SK-N-SH (cell line): Measurements from ENCODE around the gene MICAL1. TPM values are rescaled to one million over a fixed set of nuclear protein-coding genes. Genes with fewer than 3 reads are reported as not detected.

Experiments used
- CTCF ChIA-PET: fragments of 300-600, 350-600 bp; formaldehyde crosslinking; extraction: SDS; loops from one replicate; lab custom pipeline; 2021; lab: Yijun Ruan, JAX
- POLR2A ChIA-PET: fragments of 350-600 bp; sonication (Branson Sonifier 250); formaldehyde crosslinking; extraction: SDS; loops from one replicate; lab custom pipeline; 2020; ENCODE audit warnings: antibody characterized with exemption, inconsistent platforms; lab: Yijun Ruan, JAX
- DNase-seq: peaks from one replicate; pipeline ENCODE4 v3.0.0; 2012
- H2AFZ ChIP-seq: fragments of 200-600 bp; sonication (generic); 2 replicates; pipeline ENCODE4 v1.8.1; 2016; ENCODE audit warnings: antibody characterized with exemption, mild to moderate bottlenecking, low read depth
- H3F3A ChIP-seq: fragments of 200-600 bp; sonication (generic); replicated peaks from 2 replicates; pipeline ENCODE3; 2016; ENCODE audit warnings: antibody characterized with exemption, mild to moderate bottlenecking; ENCODE audit not compliant: insufficient read depth
- H3K27ac ChIP-seq, 2 experiments: fragments of 200-500 bp in 1 of 2; fragments of 200-600 bp in 1 of 2; sonication (Bioruptor generic) in 1 of 2; sonication (generic), shearing (Covaris generic) in 1 of 2; 2 replicates each; pipeline versions ENCODE4 v1.5.1 to v1.6.1; 2014 to 2016; ENCODE audit warnings: low read depth in 2 of 2, inconsistent platforms in 1 of 2, low read length in 1 of 2, mild to moderate bottlenecking in 1 of 2, mixed read lengths in 1 of 2
- H3K27me3 ChIP-seq: fragments of 200-600 bp; sonication (generic), shearing (Covaris generic); 2 replicates; pipeline ENCODE4 v1.6.1; 2016; ENCODE audit warnings: mixed run types; ENCODE audit not compliant: insufficient read depth
- H3K36me3 ChIP-seq, 2 experiments: fragments of 200-500 bp in 1 of 2; fragments of 200-600 bp in 1 of 2; sonication (Bioruptor generic) in 1 of 2; sonication (generic) in 1 of 2; replicated peaks in 1 of 2; 2 replicates each; pipeline versions ENCODE3 to v1.5.1; 2014 to 2016; ENCODE audit warnings: low read length in 1 of 2, mild to moderate bottlenecking in 1 of 2; ENCODE audit not compliant: insufficient read depth in 2 of 2, control insufficient read depth in 1 of 2
- H3K4me1 ChIP-seq, 2 experiments: fragments of 200-500 bp in 1 of 2; fragments of 200-600 bp in 1 of 2; sonication (Bioruptor generic) in 1 of 2; sonication (generic), shearing (Covaris generic) in 1 of 2; 2 replicates each; pipeline versions ENCODE4 v1.5.1 to v1.6.1; 2014 to 2016; ENCODE audit warnings: low read depth in 1 of 2, low read length in 1 of 2, mixed run types in 1 of 2; ENCODE audit not compliant: insufficient read depth in 2 of 2, control insufficient read depth in 1 of 2
- H3K4me2 ChIP-seq: fragments of 200-600 bp; sonication (generic), shearing (Covaris generic); 2 replicates; pipeline ENCODE4 v1.6.1; 2017; ENCODE audit warnings: mixed run types
- H3K4me3 ChIP-seq, 2 experiments: fragments of 200-500 bp in 1 of 2; fragments of 200-600 bp in 1 of 2; sonication (Bioruptor generic) in 1 of 2; sonication (generic), shearing (Covaris generic) in 1 of 2; 2 replicates each; pipeline versions ENCODE4 v1.5.1 to v1.8.1; 2014 to 2016; ENCODE audit warnings: low read depth in 2 of 2, inconsistent platforms in 1 of 2, low read length in 1 of 2, mild to moderate bottlenecking in 1 of 2, mixed read lengths in 1 of 2, moderate library complexity in 1 of 2
- H3K79me2 ChIP-seq: fragments of 200-600 bp; sonication (generic); 2 replicates; pipeline ENCODE4 v1.8.1; 2017; ENCODE audit warnings: mild to moderate bottlenecking; ENCODE audit not compliant: insufficient read depth
- H3K9ac ChIP-seq: fragments of 200-600 bp; sonication (generic); 2 replicates; pipeline ENCODE4 v1.6.1; 2017; ENCODE audit warnings: mixed run types
- H3K9me2 ChIP-seq: fragments of 200-600 bp; sonication (generic); 2 replicates; pipeline ENCODE4 v1.6.1; 2017; ENCODE audit warnings: mixed run types
- H3K9me3 ChIP-seq: fragments of 200-600 bp; sonication (generic); 2 replicates; pipeline ENCODE4 v1.6.1; 2017; ENCODE audit warnings: mixed run types, mild to moderate bottlenecking, moderate library complexity
- H4K20me1 ChIP-seq: fragments of 200-600 bp; sonication (generic); 2 replicates; pipeline ENCODE4 v1.6.1; 2017; ENCODE audit warnings: mild to moderate bottlenecking, mixed run types; ENCODE audit not compliant: insufficient read depth
- ELF1 ChIP-seq: IDR thresholded peaks from 2 replicates; pipeline ENCODE4 v1.4.0; 2012
- EP300 ChIP-seq, 2 experiments: IDR thresholded peaks; 2 replicates each; pipeline versions ENCODE4 v1.4.0 to v1.6.1; 2012; ENCODE audit warnings: borderline replicate concordance in 1 of 2, low read depth in 1 of 2, low read length in 1 of 2
- FOXM1 ChIP-seq: IDR thresholded peaks from 2 replicates; pipeline ENCODE4 v1.4.0; 2012; ENCODE audit warnings: low read depth, mild to moderate bottlenecking
- RAD21 ChIP-seq: IDR thresholded peaks from 2 replicates; pipeline ENCODE4 v1.6.1; 2012; ENCODE audit warnings: mild to moderate bottlenecking, low read length
- TEAD4 ChIP-seq: IDR thresholded peaks from 2 replicates; pipeline ENCODE4 v1.4.0; 2012; ENCODE audit warnings: mild to moderate bottlenecking, borderline replicate concordance; ENCODE audit not compliant: insufficient read depth
- WGBS: methylation state at CpG from one replicate; pipeline ENCODE4 v1.1.6; 2017; ENCODE audit warnings: low lambda C conversion rate; 5-methylcytosine and 5-hydroxymethylcytosine counted together
- polyA plus RNA-seq, 3 experiments: library from polyadenylated mRNA; depleted of rRNA; stranded (reverse); fragments of >200 nt; gene quantifications; 2 replicates each; pipeline ENCODE4 v1.2.3, GENCODE V29; 2012
- TF ChIP-seq, protein P1 (sequence below): fragments of 150-350 bp; IDR thresholded peaks from 2 replicates; pipeline ENCODE4 v1.6.1; 2016; ENCODE audit warnings: mild to moderate bottlenecking, low read depth, low read length

Gene MICAL1
- polyA plus RNA-seq, 1 of the 3 experiments (the other 2 are of a cell fraction), result 45.6 TPM

DNA sequence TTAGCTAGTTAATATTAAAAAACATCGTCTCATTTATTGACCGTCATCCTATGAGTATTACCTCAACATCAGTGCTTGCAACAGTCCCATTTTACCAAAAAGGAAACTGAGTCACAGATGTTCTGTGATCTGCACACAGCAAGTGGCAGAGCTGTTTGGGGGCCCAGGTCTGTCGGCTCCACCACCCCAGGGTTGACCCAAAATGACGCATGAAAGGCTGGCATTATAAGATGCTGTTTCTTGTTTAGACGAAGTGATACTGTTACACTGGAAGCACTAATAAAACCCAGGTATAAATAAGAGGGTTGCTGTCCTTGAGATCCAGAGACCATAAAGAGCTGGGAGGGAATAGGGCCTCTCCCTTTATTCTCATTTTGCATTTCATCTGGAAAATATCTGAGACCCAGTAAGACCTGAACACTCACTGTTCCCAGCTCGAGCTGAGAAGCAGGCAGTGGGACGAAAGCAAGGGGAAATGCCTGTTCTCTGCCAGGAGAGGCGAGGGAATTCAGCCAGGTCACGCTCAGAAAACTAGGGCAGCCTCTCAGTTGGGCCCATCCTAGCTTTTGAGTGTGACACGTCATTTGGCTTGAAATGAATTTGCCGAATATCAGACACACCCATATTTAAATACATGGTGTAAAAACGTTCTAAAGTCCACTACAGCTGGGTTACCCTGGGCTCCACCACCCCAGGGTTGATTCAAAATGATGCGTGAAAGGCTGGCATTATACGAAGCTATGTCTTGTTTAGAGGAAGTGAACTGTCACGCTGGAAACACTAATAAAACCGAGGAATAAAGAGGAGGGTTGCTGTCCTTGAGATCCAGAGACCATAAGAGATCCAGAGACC, 1.4 kb upstream of the MICAL1 start (continued):
- TF ChIP-seq FOXM1, result no peak
- TF ChIP-seq, protein P1, sequence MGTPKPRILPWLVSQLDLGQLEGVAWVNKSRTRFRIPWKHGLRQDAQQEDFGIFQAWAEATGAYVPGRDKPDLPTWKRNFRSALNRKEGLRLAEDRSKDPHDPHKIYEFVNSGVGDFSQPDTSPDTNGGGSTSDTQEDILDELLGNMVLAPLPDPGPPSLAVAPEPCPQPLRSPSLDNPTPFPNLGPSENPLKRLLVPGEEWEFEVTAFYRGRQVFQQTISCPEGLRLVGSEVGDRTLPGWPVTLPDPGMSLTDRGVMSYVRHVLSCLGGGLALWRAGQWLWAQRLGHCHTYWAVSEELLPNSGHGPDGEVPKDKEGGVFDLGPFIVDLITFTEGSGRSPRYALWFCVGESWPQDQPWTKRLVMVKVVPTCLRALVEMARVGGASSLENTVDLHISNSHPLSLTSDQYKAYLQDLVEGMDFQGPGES, result no peak

- H2AFZ ChIP-seq, result peak overlapping the region; percentile 75
- TF ChIP-seq, protein P1, result no peak
- no peak for TF ChIP-seq ELF1
- no peak for TF ChIP-seq EP300 (IDR thresholded peaks at IDR 0.05; ENCODE audit: borderline replicate concordance in 1 of 2, low read depth in 1 of 2, low read length in 1 of 2)
- no peak for TF ChIP-seq TEAD4
- TF ChIP-seq FOXM1, result no peak
- TF ChIP-seq RAD21, result no peak
- TF ChIP-seq, all 33 proteins: peak for 0
- WGBS, result 37% methylated on average over 8 of the region's 38 CpGs
These were observed 575 bp upstream of the MICAL1 start for GRCh38 chr6:109456111-109456583.

More at GRCh38 chr6:109456111-109456583, 575 bp upstream of the MICAL1 start:
- CTCF ChIA-PET, result interaction anchor here (0.9 to 5.9 kb wide), 6 partner anchors 13 to 268 kb away, joined by 3 to 47 read pairs (median 6); partner anchors contain the start of genes CD164, PPIL6, SMPD2 and ZBTB24
- Histone ChIP-seq H4K20me1 (no peaks in the 10 kb centered on the region), H3F3A (peaks cover 15% of the 10 kb centered on the region), H3K4me3 (peak overlapping the region; percentile 80 to 97), H3K36me3 (peaks cover 10 to 14% of the 10 kb centered on the region in 2 experiments), H3K9ac (peak overlapping the region; percentile 92), H3K4me1 (peaks cover 0 to 25% of the 10 kb centered on the region in 2 experiments; a peak in 3 of 4 replicates), H3K27me3 (no peaks in the 10 kb centered on the region), H3K9me3 (no peaks in the 10 kb centered on the region), H3K79me2 (peaks cover 31% of the 10 kb centered on the region; the same call in 1 of the 2 replicates), H3K4me2 (peak overlapping the region; percentile 95), H3K27ac (peak overlapping the region; percentile 27 to 85), H3K9me2 (no peaks in the 10 kb centered on the region)
- POLR2A ChIA-PET, result interaction anchor here (0.6 to 4.6 kb wide), 5 partner anchors 8 to 879 kb away, joined by 3 to 43 read pairs (median 3); partner anchors contain the start of genes CD164, PPIL6, SMPD2 and ZBTB24
- DNase-seq, result no peak
